HL-60/S4 treated with retinoic acid at 250 ng/mL for 4 days and 3 days (cell line): ENCODE results near the gene EARS2.

Experiments used
- in situ Hi-C: fragments of 300-500 bp; cut with MboI; formaldehyde crosslinking; loops from 2 replicates; pipeline ENCODE4 v1.7.0; 2022; ENCODE audit warnings: low sequenced_read_pairs

EARS2 gene

GRCh38 chr16:23508589-23509440, 48.3 kb downstream of the EARS2 start:
- in situ Hi-C loops: no loop called here

GRCh38 chr16:23506606-23506994, 50.5 kb downstream of the EARS2 start:
- in situ Hi-C loops: no loop called here

- in situ Hi-C loops: no loop called here
These were observed 51.2 kb downstream of the EARS2 start for GRCh38 chr16:23505671-23506605.

- in situ Hi-C loops: no loop called here
These were observed 51.9 kb downstream of the EARS2 start for GRCh38 chr16:23505180-23505665.

GRCh38 chr16:23504453-23505179, 52.5 kb downstream of the EARS2 start:
- in situ Hi-C loops: no loop called here

- in situ Hi-C loops: no loop called here
These were observed 53.1 kb downstream of the EARS2 start for GRCh38 chr16:23504076-23504452.

GRCh38 chr16:23502466-23502865, 54.7 kb downstream of the EARS2 start:
- in situ Hi-C loops: no loop called here

- in situ Hi-C loops: no loop called here
These were observed 55.9 kb downstream of the EARS2 start for GRCh38 chr16:23501291-23501690.

GRCh38 chr16:23500862-23501225, 56.3 kb downstream of the EARS2 start:
- in situ Hi-C loops: no loop called here

GRCh38 chr16:23500212-23500861, 56.8 kb downstream of the EARS2 start:
- in situ Hi-C loops: no loop called here

GRCh38 chr16:23499801-23500200, 57.3 kb downstream of the EARS2 start:
- in situ Hi-C loops: no loop called here

- in situ Hi-C loops: no loop called here
These were observed 58.3 kb downstream of the EARS2 start for GRCh38 chr16:23498863-23499262.

- in situ Hi-C loops: no loop called here
These were observed 59.6 kb downstream of the EARS2 start for GRCh38 chr16:23497543-23497868.

GRCh38 chr16:23496821-23497542, 60.2 kb downstream of the EARS2 start:
- in situ Hi-C loops: no loop called here

GRCh38 chr16:23495671-23496070, 61.5 kb downstream of the EARS2 start:
- in situ Hi-C loops: no loop called here

- in situ Hi-C loops: no loop called here
These were observed 63.0 kb downstream of the EARS2 start for GRCh38 chr16:23494188-23494587.

GRCh38 chr16:23491490-23492391, 65.4 kb downstream of the EARS2 start:
- in situ Hi-C loops: no loop called here

GRCh38 chr16:23486480-23486879, 70.7 kb downstream of the EARS2 start:
- in situ Hi-C loops: no loop called here

GRCh38 chr16:23485841-23486240, 71.3 kb downstream of the EARS2 start:
- in situ Hi-C loops: no loop called here
